ENCODE results near the gene RGS1.

Gene RGS1

DNA sequence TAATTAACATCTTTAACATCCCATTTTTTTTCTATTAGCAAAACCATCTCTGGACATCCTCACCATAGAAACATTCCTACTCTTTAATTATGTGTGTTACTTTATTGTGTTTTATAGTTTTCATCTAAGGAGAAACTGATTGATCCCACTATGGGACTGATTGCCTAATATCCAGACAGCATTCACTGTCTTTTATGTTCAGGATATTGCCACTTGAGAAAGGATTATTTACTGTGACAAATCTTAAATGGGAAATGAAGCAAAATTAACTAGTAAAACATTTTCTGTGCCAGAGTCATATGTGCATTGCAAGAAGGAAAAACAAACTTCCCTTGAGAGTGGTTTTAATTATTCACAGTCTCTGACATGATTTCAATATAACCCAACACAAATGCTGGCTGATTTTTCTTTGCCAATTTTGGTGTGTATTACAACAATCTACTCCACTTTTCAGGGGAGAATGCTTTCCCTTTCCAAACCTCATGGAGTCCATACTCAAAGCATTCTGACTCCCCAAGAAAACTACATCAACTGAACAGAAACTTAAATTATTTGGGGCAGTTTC lies 44.6 kb downstream of the RGS1 start:
- no peak for DNase-seq (ENCODE audit: low read depth in 3 of 3)

DNA sequence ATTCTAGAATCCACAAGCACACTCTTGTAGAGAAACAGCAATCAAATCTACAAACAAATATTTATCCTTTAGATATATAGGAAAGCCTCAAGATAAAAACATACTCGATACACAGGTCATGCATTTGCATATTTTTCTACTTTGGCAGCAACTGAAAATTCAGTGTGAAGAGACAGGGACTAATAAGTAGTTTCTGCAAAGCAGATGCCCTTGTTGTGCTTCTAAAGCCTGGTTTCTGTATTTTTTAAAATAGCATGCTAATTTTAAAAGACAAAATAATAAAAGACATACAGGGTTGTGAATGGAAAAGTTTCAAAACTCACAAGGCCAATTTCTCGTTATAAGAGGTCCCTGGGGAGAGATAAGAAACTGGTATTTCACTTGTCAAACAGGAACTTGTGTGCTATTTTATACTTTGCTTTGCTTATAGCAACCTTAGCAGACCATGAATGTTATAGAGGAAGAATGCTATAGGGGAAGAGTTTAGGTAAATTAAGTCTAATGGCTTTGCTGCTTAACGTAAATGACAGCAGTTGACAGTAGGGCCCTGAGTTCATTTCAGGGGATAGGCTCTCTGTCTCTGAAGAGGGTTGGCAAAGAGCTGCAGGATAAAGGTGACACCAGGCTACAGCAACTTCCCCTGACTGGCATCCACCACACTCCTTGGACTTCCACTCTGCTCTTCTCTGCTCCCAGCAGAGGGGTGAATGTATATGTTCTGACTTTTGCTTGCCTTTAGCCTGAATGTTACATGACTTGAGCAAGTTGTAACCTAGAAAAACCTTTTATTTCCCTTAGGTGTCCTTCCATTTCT lies 51.0 kb downstream of the RGS1 start:
- DNase-seq (ENCODE audit: low read depth in 3 of 3): no peak

DNA sequence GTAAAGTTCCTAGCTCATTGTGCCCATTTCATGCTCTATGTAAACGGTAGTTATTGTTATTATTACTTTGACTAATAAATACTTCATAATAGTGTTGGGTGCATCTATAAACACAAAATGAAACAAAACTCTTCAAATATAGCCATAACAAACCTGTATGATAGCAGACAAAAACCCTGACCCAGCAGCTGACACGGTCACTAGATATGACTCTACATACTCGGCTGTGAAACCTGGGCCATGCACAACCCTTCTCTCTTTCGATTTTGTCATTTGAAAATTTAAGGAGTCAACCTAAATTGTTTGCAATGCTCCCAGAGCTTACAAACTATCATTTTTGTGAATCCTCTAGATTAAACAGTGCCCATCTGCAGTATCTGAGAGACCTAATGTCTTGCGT lies 52.3 kb downstream of the RGS1 start:
- no peak for DNase-seq (ENCODE audit: low read depth in 3 of 3)

DNA sequence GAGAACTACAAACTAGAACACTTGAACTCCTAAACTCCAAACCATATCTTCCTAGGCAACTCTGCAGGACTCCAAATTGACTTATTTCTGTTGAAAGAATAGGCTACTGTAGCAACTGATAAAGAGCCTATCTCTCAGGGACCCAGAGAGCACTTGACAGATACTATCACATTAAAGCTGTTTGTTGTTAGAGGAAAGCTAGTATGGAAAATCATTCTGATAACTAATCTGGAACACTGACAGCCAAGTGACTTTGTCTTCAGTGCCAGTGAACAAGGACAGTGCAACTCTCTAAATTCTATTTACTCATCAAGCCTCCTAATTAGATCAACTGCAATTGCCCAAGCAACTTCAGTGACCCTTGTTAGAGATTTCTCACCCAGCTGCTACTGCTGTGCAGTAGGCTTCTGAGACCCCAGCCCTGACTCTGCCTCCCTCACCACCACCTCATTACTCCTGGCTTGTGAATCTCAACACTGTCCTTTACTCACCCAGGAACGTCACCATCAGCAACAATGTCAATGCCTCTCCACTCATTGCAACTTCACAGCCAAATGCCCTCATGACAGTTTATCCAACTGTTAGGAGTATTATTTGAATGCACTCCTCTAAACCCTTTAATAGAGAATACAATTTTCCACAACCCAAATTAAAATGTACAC lies 53.0 kb downstream of the RGS1 start:
- no peak for DNase-seq (ENCODE audit: low read depth in 3 of 3)

DNA sequence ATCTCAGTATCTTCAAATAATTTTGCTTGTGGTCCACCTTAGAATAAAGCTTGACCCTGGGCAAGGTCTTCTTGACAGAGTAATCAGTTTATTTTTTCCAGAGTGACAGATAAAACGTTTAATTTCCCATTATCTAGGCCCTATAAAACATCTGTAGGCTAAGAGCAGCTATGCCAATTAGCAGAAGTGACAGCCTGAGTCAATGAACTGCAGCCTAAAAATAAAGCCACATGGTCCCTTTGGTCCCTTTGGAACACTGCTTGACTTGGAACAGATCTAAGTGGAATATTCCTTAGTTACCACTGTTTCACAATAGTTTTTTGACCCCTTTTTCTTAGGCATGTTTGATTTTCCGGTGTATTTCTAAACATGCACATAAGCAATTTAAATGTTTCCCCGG lies 54.0 kb downstream of the RGS1 start:
- DNase-seq (ENCODE audit: low read depth in 3 of 3): no peak
